Inflammatory macrophage treated with lipopolysaccharide for 4 hours (primary cell): ENCODE data around the gene FGD6.
A peak's percentile ranks its signal among the peaks of the same experiment; 100 is the strongest.
"Not testable (repeated sequence)": the region's sequence is repeated elsewhere in the genome, so short reads cannot be mapped to it uniquely, and the experiment has no call there.

Experiments used
- DNase-seq: peaks from one replicate; pipeline ENCODE4 v3.0.0-alpha.2; 2020

Gene FGD6

GRCh38 chr12:95118138-95118787, 99.0 kb downstream of the FGD6 start:
- no peak for DNase-seq

- DNase-seq = peak; percentile 80
These were observed 100.1 kb downstream of the FGD6 start for GRCh38 chr12:95117178-95117599.

GRCh38 chr12:95116773-95117172, 100.5 kb downstream of the FGD6 start:
- no peak for DNase-seq

- no peak for DNase-seq
These were observed 100.9 kb downstream of the FGD6 start for GRCh38 chr12:95116341-95116740.

- no peak for DNase-seq
These were observed 101.6 kb downstream of the FGD6 start for GRCh38 chr12:95115641-95116040.

GRCh38 chr12:95114766-95115405, 102.4 kb downstream of the FGD6 start:
- no peak for DNase-seq

GRCh38 chr12:95107362-95107761, 109.9 kb downstream of the FGD6 start:
- DNase-seq = no peak

- DNase-seq = no peak
These were observed 111.7 kb downstream of the FGD6 start for GRCh38 chr12:95105540-95105939.

- DNase-seq = no peak
These were observed 112.3 kb downstream of the FGD6 start for GRCh38 chr12:95104919-95105452.

GRCh38 chr12:95102916-95103671, 114.2 kb downstream of the FGD6 start:
- peak; percentile 79 for DNase-seq

- DNase-seq = not testable (repeated sequence)
These were observed 115.3 kb downstream of the FGD6 start for GRCh38 chr12:95101957-95102356.

GRCh38 chr12:95100264-95101190, 116.7 kb downstream of the FGD6 start:
- no peak for DNase-seq

GRCh38 chr12:95099270-95099790, 117.9 kb downstream of the FGD6 start:
- DNase-seq = no peak

- no peak for DNase-seq
These were observed 120.4 kb downstream of the FGD6 start for GRCh38 chr12:95096852-95097251.

GRCh38 chr12:95096378-95096777, 120.9 kb downstream of the FGD6 start:
- DNase-seq = no peak

- DNase-seq = peak; percentile 47
These were observed 121.4 kb downstream of the FGD6 start for GRCh38 chr12:95095866-95096265.

- no peak for DNase-seq
These were observed 127.8 kb downstream of the FGD6 start for GRCh38 chr12:95089462-95089861.

- DNase-seq = peak; percentile 22
These were observed 128.9 kb downstream of the FGD6 start for GRCh38 chr12:95088379-95088778.

- DNase-seq = no peak
These were observed 131.7 kb downstream of the FGD6 start for GRCh38 chr12:95085612-95086011.

GRCh38 chr12:95083938-95084337, 133.3 kb downstream of the FGD6 start:
- DNase-seq = no peak

GRCh38 chr12:95083471-95083870, 133.8 kb downstream of the FGD6 start:
- DNase-seq = no peak

GRCh38 chr12:95077341-95077740, 139.9 kb downstream of the FGD6 start:
- no peak for DNase-seq
